Liver (tissue), 2 donors: ENCODE results near the gene OTOA.

Experiments used
- CTCF ChIP-seq: fragments of 150-350 bp; IDR thresholded peaks from 2 replicates; pipeline ENCODE4 v1.5.1; 2017; ENCODE audit warnings: improper control_type of control experiment, low read depth, low read length; ENCODE audit not compliant: missing input control
- MAX ChIP-seq: IDR thresholded peaks from 2 replicates; pipeline ENCODE4 v1.6.1; 2016; ENCODE audit warnings: antibody characterized with exemption
- REST ChIP-seq: IDR thresholded peaks from 2 replicates; pipeline ENCODE4 v1.6.1; 2016; ENCODE audit warnings: antibody characterized with exemption, mild to moderate bottlenecking
- YY1 ChIP-seq: IDR thresholded peaks from 2 replicates; pipeline ENCODE4 v1.6.1; 2016; ENCODE audit warnings: antibody characterized with exemption, mild to moderate bottlenecking
- donor health status: healthy.

GRCh38 chr16:21643785-21644184 is 20.0 kb upstream of the OTOA start:
- TF ChIP-seq YY1, result no peak
- no peak for TF ChIP-seq REST
- TF ChIP-seq CTCF, result no peak
- TF ChIP-seq MAX, result no peak
